GM23338 (cell line): Measurements from ENCODE around the gene SLC6A12. TPM values are rescaled to one million over a fixed set of nuclear protein-coding genes. Genes with fewer than 3 reads are reported as not detected.

ENCODE experiments used
- ATAC-seq: fragments of 200-7000 bp; cut with Tn5 transposase; 3 replicates; pipeline ENCODE4 v1.9.1; 2020
- DNase-seq: peaks from one replicate; pipeline ENCODE4 v3.0.0-alpha.2; 2015; ENCODE audit warnings: low spot score
- H2AFZ ChIP-seq: fragments of 200-600 bp; sonication (generic); 2 replicates; pipeline ENCODE4 v1.8.0; 2016; ENCODE audit warnings: antibody characterized with exemption, mild to moderate bottlenecking, moderate library complexity
- H3F3A ChIP-seq: fragments of 200-600 bp; sonication (generic); replicated peaks from 2 replicates; pipeline ENCODE4 v1.8.0; 2017; ENCODE audit warnings: antibody characterized with exemption, mixed run types, low read depth
- H3K27ac ChIP-seq: fragments of 200-600 bp; sonication (generic); 2 replicates; pipeline ENCODE4 v1.6.1; 2016; ENCODE audit warnings: low read depth
- H3K27me3 ChIP-seq: fragments of 200-600 bp; sonication (generic); 2 replicates; pipeline ENCODE4 v1.8.0; 2016; ENCODE audit warnings: mild to moderate bottlenecking, mixed run types, moderate library complexity; ENCODE audit not compliant: insufficient read depth
- H3K36me3 ChIP-seq: fragments of 200-600 bp; sonication (generic); 2 replicates; pipeline ENCODE4 v1.8.0; 2016; ENCODE audit warnings: mild to moderate bottlenecking; ENCODE audit not compliant: insufficient read depth
- H3K4me1 ChIP-seq: fragments of 200-600 bp; sonication (generic); 2 replicates; pipeline ENCODE4 v1.8.0; 2016; ENCODE audit warnings: mild to moderate bottlenecking, moderate library complexity; ENCODE audit not compliant: insufficient read depth
- H3K4me2 ChIP-seq: fragments of 200-600 bp; sonication (generic); 2 replicates; pipeline ENCODE4 v1.7.1; 2017; ENCODE audit warnings: mixed run types
- H3K4me3 ChIP-seq: fragments of 200-600 bp; sonication (generic); 2 replicates; pipeline ENCODE4 v1.6.1; 2016; ENCODE audit warnings: mixed run types
- H3K79me2 ChIP-seq: fragments of 200-600 bp; sonication (generic); replicated peaks from 2 replicates; pipeline ENCODE4 v1.8.0; 2017; ENCODE audit warnings: mild to moderate bottlenecking; ENCODE audit not compliant: insufficient read depth
- H3K9me2 ChIP-seq: fragments of 200-600 bp; sonication (generic); 2 replicates; pipeline ENCODE4 v1.8.0; 2017; ENCODE audit not compliant: insufficient read depth
- H4K20me1 ChIP-seq: fragments of 200-600 bp; sonication (generic); replicated peaks from 2 replicates; pipeline ENCODE4 v1.8.0; 2017; ENCODE audit warnings: mild to moderate bottlenecking; ENCODE audit not compliant: insufficient read depth
- H3K27ac Mint-ChIP-seq: 2 replicates; pipeline ENCODE4 v1.8.0; 2020; ENCODE audit warnings: inconsistent platforms, mild to moderate bottlenecking, moderate library complexity, mixed read lengths
- H3K27me3 Mint-ChIP-seq: 3 replicates; pipeline ENCODE4 v1.8.0; 2022; ENCODE audit warnings: low read depth, mild to moderate bottlenecking, moderate library complexity, mixed read lengths, inconsistent platforms; ENCODE audit not compliant: insufficient read depth, poor library complexity
- H3K36me3 Mint-ChIP-seq: 3 replicates; pipeline ENCODE4 v1.8.0; 2021; ENCODE audit warnings: low read depth, mild to moderate bottlenecking, inconsistent platforms, moderate library complexity, mixed read lengths
- H3K4me1 Mint-ChIP-seq: 3 replicates; pipeline ENCODE4 v1.8.0; 2020; ENCODE audit warnings: mild to moderate bottlenecking, inconsistent platforms, mixed read lengths
- H3K4me3 Mint-ChIP-seq: 3 replicates; pipeline ENCODE4 v1.8.0; 2021; ENCODE audit warnings: moderate library complexity, mild to moderate bottlenecking, inconsistent platforms, mixed read lengths
- H3K9me3 Mint-ChIP-seq: 3 replicates; pipeline ENCODE4 v1.8.0; 2020; ENCODE audit warnings: moderate library complexity, mild to moderate bottlenecking, inconsistent platforms, mixed read lengths
- CREB1 ChIP-seq: fragments of 250-450 bp; sonication (Bioruptor Pico); IDR thresholded peaks from 2 replicates; pipeline ENCODE4 v1.5.0; 2020; ENCODE audit warnings: low read depth, mild to moderate bottlenecking, moderate library complexity
- EZH2phosphoT487 ChIP-seq: fragments of 200-600 bp; sonication (generic); IDR thresholded peaks from one replicate; pipeline ENCODE4 v1.8.1; 2018; ENCODE audit warnings: antibody characterized with exemption; ENCODE audit not compliant: unreplicated experiment
- JUNB ChIP-seq: IDR thresholded peaks from one replicate; pipeline ENCODE4 v1.6.1; 2016; ENCODE audit warnings: antibody characterized with exemption; ENCODE audit not compliant: unreplicated experiment
- NANOG ChIP-seq: IDR thresholded peaks from 2 replicates; pipeline ENCODE4 v1.6.1; 2016; ENCODE audit warnings: antibody characterized with exemption, borderline replicate concordance
- POLR2AphosphoS5 ChIP-seq: IDR thresholded peaks from 2 replicates; pipeline ENCODE4 v1.6.1; 2016; ENCODE audit warnings: antibody characterized with exemption, low read depth
- STAT1 ChIP-seq: IDR thresholded peaks from one replicate; pipeline ENCODE4 v1.6.1; 2016; ENCODE audit warnings: antibody characterized with exemption; ENCODE audit not compliant: unreplicated experiment
- ZNF114 ChIP-seq: fragments of 250-450 bp; sonication (Bioruptor Pico); IDR thresholded peaks from 2 replicates; pipeline ENCODE4 v1.5.0; 2020; ENCODE audit warnings: mild to moderate bottlenecking, moderate library complexity
- ZNF331 ChIP-seq: fragments of 250-450 bp; sonication (Bioruptor Pico); IDR thresholded peaks from 2 replicates; pipeline ENCODE4 v1.5.0; 2020; ENCODE audit warnings: low read depth, mild to moderate bottlenecking, moderate library complexity
- polyA plus RNA-seq: library from polyadenylated mRNA; unstranded; fragments of >200 nt; fragmentation: Nextera tagmentation; extraction: Ambion mirVana; gene quantifications from 2 replicates; pipeline ENCODE4 v1.2.1, GENCODE V29; 2016
- total RNA-seq: library from RNA; depleted of rRNA; stranded (reverse); fragments of >200 nt; shearing (Covaris generic); gene quantifications from 2 replicates; pipeline ENCODE4 v1.2.3, GENCODE V29; 2014
- TF ChIP-seq, protein P1 (sequence below): IDR thresholded peaks from one replicate; pipeline ENCODE4 v1.6.1; 2018; ENCODE audit warnings: antibody characterized with exemption; ENCODE audit not compliant: unreplicated experiment
- TF ChIP-seq, protein P2 (sequence below), 2 experiments: fragments of 200-600 bp in 1 of 2; sonication (generic) in 1 of 2; conservative IDR thresholded peaks; 2 replicates each; pipeline versions ENCODE4 v1.5.1 to v1.6.1; 2016 to 2017; ENCODE audit warnings: antibody characterized with exemption in 2 of 2, low read depth in 2 of 2, mild to moderate bottlenecking in 2 of 2, moderate library complexity in 1 of 2
- TF ChIP-seq, protein P3 (sequence below): IDR thresholded peaks from 2 replicates; pipeline ENCODE4 v1.6.1; 2016; ENCODE audit warnings: antibody characterized with exemption

The SLC6A12 gene
- total and polyA plus RNA-seq, 2 experiments from 2014 or later = 0.56 TPM; not detected in 1

DNA sequence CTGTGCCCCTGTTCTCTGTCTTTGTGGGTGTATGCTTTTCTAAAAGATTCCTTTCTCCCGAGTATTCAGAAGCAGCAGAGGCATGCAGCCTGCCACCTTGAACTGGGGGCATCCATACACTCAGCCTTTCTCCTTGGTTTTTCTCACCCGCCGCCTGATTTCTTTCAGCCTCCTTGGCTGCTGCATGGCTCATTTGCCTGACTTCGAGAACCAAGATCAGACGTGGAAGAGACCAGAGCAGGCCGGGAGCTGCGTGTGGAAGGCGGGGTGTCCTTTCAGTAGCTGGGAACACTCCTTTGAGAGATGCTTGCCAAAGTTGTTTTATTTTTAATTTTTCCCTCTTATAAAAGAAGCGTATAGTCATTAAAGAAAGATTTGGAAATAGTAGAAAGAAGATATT lies 53.1 kb downstream of the SLC6A12 start:
- Histone ChIP-seq H3K4me3 (no peak overlapping the region), H3K9me2 (no peaks in the 10 kb centered on the region), H2AFZ (no peak overlapping the region), H3K27ac (no peak overlapping the region), H3K36me3 (no peaks in the 10 kb centered on the region), H3K4me1 (no peaks in the 10 kb centered on the region), H3K4me2 (no peak overlapping the region), H3K27me3 (no peaks in the 10 kb centered on the region), H3K79me2 (no peaks in the 10 kb centered on the region), H3F3A (no peaks in the 10 kb centered on the region), H4K20me1 (no peaks in the 10 kb centered on the region; the same call in 1 of the 2 replicates)
- Mint-ChIP-seq H3K36me3 (no peaks in the 10 kb centered on the region; the same call in 2 of the 3 replicates), H3K27me3 (peaks cover 14% of the 10 kb centered on the region), H3K9me3 (peaks cover 3% of the 10 kb centered on the region; the same call in 1 of the 3 replicates), H3K4me3 (no peak overlapping the region), H3K4me1 (peaks cover 9% of the 10 kb centered on the region; the same call in 2 of the 3 replicates), H3K27ac (no peak overlapping the region)
- DNase-seq = no peak
- TF ChIP-seq EZH2phosphoT487 (no peak), POLR2AphosphoS5 (no peak), JUNB (no peak), ZNF331 (CRISPR knock-in tag) (no peak)
- TF ChIP-seq, protein P1, sequence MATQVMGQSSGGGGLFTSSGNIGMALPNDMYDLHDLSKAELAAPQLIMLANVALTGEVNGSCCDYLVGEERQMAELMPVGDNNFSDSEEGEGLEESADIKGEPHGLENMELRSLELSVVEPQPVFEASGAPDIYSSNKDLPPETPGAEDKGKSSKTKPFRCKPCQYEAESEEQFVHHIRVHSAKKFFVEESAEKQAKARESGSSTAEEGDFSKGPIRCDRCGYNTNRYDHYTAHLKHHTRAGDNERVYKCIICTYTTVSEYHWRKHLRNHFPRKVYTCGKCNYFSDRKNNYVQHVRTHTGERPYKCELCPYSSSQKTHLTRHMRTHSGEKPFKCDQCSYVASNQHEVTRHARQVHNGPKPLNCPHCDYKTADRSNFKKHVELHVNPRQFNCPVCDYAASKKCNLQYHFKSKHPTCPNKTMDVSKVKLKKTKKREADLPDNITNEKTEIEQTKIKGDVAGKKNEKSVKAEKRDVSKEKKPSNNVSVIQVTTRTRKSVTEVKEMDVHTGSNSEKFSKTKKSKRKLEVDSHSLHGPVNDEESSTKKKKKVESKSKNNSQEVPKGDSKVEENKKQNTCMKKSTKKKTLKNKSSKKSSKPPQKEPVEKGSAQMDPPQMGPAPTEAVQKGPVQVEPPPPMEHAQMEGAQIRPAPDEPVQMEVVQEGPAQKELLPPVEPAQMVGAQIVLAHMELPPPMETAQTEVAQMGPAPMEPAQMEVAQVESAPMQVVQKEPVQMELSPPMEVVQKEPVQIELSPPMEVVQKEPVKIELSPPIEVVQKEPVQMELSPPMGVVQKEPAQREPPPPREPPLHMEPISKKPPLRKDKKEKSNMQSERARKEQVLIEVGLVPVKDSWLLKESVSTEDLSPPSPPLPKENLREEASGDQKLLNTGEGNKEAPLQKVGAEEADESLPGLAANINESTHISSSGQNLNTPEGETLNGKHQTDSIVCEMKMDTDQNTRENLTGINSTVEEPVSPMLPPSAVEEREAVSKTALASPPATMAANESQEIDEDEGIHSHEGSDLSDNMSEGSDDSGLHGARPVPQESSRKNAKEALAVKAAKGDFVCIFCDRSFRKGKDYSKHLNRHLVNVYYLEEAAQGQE = no peak
- TF ChIP-seq, protein P2, sequence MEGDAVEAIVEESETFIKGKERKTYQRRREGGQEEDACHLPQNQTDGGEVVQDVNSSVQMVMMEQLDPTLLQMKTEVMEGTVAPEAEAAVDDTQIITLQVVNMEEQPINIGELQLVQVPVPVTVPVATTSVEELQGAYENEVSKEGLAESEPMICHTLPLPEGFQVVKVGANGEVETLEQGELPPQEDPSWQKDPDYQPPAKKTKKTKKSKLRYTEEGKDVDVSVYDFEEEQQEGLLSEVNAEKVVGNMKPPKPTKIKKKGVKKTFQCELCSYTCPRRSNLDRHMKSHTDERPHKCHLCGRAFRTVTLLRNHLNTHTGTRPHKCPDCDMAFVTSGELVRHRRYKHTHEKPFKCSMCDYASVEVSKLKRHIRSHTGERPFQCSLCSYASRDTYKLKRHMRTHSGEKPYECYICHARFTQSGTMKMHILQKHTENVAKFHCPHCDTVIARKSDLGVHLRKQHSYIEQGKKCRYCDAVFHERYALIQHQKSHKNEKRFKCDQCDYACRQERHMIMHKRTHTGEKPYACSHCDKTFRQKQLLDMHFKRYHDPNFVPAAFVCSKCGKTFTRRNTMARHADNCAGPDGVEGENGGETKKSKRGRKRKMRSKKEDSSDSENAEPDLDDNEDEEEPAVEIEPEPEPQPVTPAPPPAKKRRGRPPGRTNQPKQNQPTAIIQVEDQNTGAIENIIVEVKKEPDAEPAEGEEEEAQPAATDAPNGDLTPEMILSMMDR (conservative IDR thresholded peaks at IDR 0.05; ENCODE audit: low read depth in 2 of 2) = no peak
- ATAC-seq = no peak

DNA sequence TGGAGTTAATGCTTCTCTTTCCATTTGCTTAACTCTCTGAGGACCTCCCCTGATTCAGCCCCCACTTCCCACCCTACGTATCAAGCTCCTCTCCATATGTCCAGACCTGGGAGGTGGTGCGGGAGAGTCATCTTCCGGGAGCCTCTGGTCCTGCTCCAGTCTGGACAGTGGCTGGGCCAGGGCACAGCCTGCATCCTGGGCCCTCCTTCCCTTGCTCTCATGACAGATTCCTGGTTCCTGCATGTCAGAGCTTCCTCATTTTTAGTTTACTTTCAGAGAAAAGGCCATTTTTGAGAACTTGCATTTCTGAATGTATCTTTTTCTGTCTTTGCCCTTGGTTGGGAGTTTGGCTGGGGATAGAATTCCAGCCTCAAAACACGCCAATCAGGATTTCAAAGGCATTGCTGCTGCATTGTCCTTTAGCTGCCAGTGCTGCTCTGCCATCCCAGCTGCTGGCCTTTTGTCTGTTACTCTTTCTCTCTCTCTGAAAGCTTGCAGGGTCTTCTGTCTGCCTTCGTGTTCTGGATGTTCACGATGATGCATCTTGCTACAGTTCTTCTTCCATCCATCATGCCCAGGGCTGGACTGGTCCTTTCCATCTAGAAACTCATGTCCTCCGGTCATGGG lies 54.7 kb downstream of the SLC6A12 start:
- no peaks in the 10 kb centered on the region for H3K4me1 ChIP-seq
- peaks cover 7% of the 10 kb centered on the region; the same call in 2 of the 3 replicates for H3K4me1 Mint-ChIP-seq
- no peak overlapping the region for H3K4me2 ChIP-seq
- no peaks in the 10 kb centered on the region for H3K27me3 ChIP-seq
- H3K9me2 ChIP-seq = no peaks in the 10 kb centered on the region
- H3K4me3 ChIP-seq = no peak overlapping the region
- no peaks in the 10 kb centered on the region for H3F3A ChIP-seq
- H3K27ac ChIP-seq = no peak overlapping the region
- H3K4me3 Mint-ChIP-seq = no peak overlapping the region
- peaks cover 14% of the 10 kb centered on the region for H3K27me3 Mint-ChIP-seq
- peaks cover under 1% of the 10 kb centered on the region; the same call in 1 of the 3 replicates for H3K9me3 Mint-ChIP-seq
- no peaks in the 10 kb centered on the region for H3K36me3 ChIP-seq
- H2AFZ ChIP-seq = no peak overlapping the region
- H4K20me1 ChIP-seq = no peaks in the 10 kb centered on the region
- H3K79me2 ChIP-seq = no peaks in the 10 kb centered on the region
- DNase-seq = no peak
- no peak for ATAC-seq
- H3K36me3 Mint-ChIP-seq = no peaks in the 10 kb centered on the region; the same call in 2 of the 3 replicates
- H3K27ac Mint-ChIP-seq = no peak overlapping the region
- TF ChIP-seq ZNF331 (CRISPR knock-in tag) (no peak), STAT1 (no peak), ZNF114 (no peak), NANOG (no peak), POLR2AphosphoS5 (no peak), CREB1 (no peak)
- TF ChIP-seq, protein P3, sequence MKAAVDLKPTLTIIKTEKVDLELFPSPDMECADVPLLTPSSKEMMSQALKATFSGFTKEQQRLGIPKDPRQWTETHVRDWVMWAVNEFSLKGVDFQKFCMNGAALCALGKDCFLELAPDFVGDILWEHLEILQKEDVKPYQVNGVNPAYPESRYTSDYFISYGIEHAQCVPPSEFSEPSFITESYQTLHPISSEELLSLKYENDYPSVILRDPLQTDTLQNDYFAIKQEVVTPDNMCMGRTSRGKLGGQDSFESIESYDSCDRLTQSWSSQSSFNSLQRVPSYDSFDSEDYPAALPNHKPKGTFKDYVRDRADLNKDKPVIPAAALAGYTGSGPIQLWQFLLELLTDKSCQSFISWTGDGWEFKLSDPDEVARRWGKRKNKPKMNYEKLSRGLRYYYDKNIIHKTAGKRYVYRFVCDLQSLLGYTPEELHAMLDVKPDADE = no peak
- TF ChIP-seq, protein P2 (conservative IDR thresholded peaks at IDR 0.05; ENCODE audit: low read depth in 2 of 2) = no peak
- TF ChIP-seq, protein P1 = no peak
